Small intestine (tissue), 7 donors: ENCODE data around the gene IL2RA. TPM values are rescaled to one million over a fixed set of nuclear protein-coding genes. Genes with fewer than 3 reads are reported as not detected.

Source experiments
- DNase-seq, 2 donors: peaks; one replicate each; pipeline versions ENCODE4 v3.0.0 to v3.0.0-alpha.2; 2013
- FAIRE-seq: peaks from 2 replicates; lab custom pipeline; 2012; peaks lifted over from hg19 to GRCh38; lab: Jason Lieb, UNC
- H3K27ac ChIP-seq, 3 donors: one replicate each; pipeline ENCODE4 v1.5.1; 2013; ENCODE audit warnings: low read length in 2 of 3, mild to moderate bottlenecking in 2 of 3, control low read depth in 1 of 3, inconsistent platforms in 1 of 3, low read depth in 1 of 3, moderate library complexity in 1 of 3
- H3K27me3 ChIP-seq, 3 donors: one replicate each; pipeline ENCODE4 v1.6.1; 2013; ENCODE audit warnings: low read length in 3 of 3, inconsistent platforms in 1 of 3; ENCODE audit not compliant: control insufficient read depth in 3 of 3, insufficient read depth in 3 of 3
- H3K36me3 ChIP-seq, 3 donors: one replicate each; pipeline ENCODE4 v1.6.1; 2013; ENCODE audit warnings: low read length in 3 of 3, inconsistent platforms in 1 of 3, low read depth in 1 of 3, mild to moderate bottlenecking in 1 of 3, moderate library complexity in 1 of 3; ENCODE audit not compliant: control insufficient read depth in 3 of 3, insufficient read depth in 2 of 3
- H3K4me1 ChIP-seq, 3 donors: one replicate each; pipeline ENCODE4 v1.6.1; 2013; ENCODE audit warnings: low read length in 2 of 3, inconsistent platforms in 1 of 3, low read depth in 1 of 3, mild to moderate bottlenecking in 1 of 3, moderate library complexity in 1 of 3; ENCODE audit not compliant: control insufficient read depth in 3 of 3, insufficient read depth in 2 of 3
- H3K4me3 ChIP-seq, 3 donors: one replicate each; pipeline ENCODE4 v1.5.1; 2013; ENCODE audit warnings: low read length in 3 of 3, control low read depth in 1 of 3, inconsistent platforms in 1 of 3, low read depth in 1 of 3, mild to moderate bottlenecking in 1 of 3, moderate library complexity in 1 of 3
- H3K9me3 ChIP-seq, 2 donors: one replicate each; pipeline ENCODE4 v1.6.1; 2013; ENCODE audit warnings: low read depth in 1 of 2, low read length in 1 of 2; ENCODE audit not compliant: control insufficient read depth in 2 of 2, insufficient read depth in 1 of 2
- WGBS, 3 donors: extraction: QIAGEN DNeasy Blood & Tissue Kit; methylation state at CpG; one replicate each; pipeline ENCODE4 v1.1.7; 2013; 5-methylcytosine and 5-hydroxymethylcytosine counted together
- polyA plus RNA-seq, 4 donors: library from polyadenylated mRNA; stranded (reverse) in 3 of 4; unstranded in 1 of 4; fragments of 200-250 nt in 3 of 4; fragments of 120-200 nt in 1 of 4; gene quantifications; one replicate each; pipeline versions ENCODE4 v1.2.1 to v1.2.3, GENCODE V29; 2013
- donor health status: healthy with polysubstance abuse.
- donor health status: control.
- donor health status: control.
- donor health status: Bipolar disorder and iron deficiency.
- donor health status: healthy.

The IL2RA gene
- polyA plus RNA-seq, 4 donors, result 0.43 to 2.1 (median 1.1) TPM; not detected in 1

DNA sequence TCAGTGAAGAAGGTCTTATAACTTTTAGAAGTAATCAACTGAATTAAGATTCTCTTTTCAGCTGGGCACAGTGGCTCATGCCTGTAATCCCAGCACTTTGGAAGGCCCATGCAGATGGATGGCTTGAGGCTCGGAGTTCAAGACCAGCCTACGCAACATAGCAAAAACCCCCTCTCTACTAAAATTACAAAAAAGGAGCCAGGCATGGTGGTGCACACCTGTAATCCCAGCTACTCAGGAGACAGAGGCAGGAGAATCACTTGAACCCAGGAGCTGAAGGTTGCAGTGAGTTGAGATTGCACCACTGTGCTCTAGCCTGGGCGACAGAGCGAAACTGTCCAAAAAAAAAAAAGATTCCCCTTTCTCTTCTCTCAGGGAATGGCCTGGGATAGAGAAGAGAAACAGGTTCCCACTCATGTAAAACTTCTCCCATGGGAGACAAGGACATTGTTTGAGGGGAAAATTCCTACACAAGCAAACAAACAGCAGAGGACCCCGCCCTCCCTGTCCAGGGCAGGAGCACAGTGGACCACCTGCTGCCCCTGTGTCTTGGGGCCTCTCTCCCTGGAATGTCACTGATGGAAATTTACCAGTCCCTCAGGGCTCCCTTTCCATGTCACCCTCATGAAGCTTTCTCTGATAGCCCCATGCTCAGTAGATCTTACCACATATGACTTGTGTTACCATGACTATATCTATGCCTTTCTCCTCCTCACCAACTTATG is 5.6 kb downstream of the IL2RA start:
- FAIRE-seq (no peak), DNase-seq (no peak)
- H3K27ac ChIP-seq, result no peak overlapping the region
- no peaks in the 10 kb centered on the region for H3K36me3 ChIP-seq
- WGBS, 3 donors, result 90 to 95% (median 95%) methylated on average over 5 of the region's 5 CpGs
- no peak overlapping the region for H3K4me3 ChIP-seq
- H3K27me3 ChIP-seq, result no peaks in the 10 kb centered on the region
- H3K9me3 ChIP-seq, result no peaks in the 10 kb centered on the region
- peaks cover 2 to 16% (median 10%) of the 10 kb centered on the region in 3 donors for H3K4me1 ChIP-seq

DNA sequence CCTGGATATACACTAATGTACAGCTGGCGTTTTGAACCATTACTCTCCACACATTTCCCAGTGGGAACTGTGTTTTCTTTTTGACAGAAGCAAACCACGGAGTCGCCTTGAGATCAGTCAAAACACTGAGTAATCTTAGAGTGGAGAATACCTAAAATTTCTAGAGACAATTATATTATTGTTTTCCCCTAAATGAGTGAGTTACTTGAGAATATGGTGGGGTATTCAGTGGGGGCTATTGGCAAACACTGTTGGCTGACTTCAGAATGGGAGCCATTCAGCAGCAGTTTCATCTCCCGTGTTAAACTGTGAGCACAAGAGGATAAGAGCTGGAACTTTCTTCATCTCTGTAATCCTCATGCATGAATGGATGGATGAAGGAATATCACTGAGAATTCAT is 6.2 kb downstream of the IL2RA start:
- WGBS, 3 donors, result 79 to 85% (median 82%) methylated on average over 4 of the region's 4 CpGs
- peaks cover 2 to 16% (median 10%) of the 10 kb centered on the region in 3 donors for H3K4me1 ChIP-seq
- no peaks in the 10 kb centered on the region for H3K36me3 ChIP-seq
- H3K27me3 ChIP-seq, result no peaks in the 10 kb centered on the region
- no peak for DNase-seq
- FAIRE-seq, result no peak
- H3K27ac ChIP-seq, result no peak overlapping the region
- no peak overlapping the region for H3K4me3 ChIP-seq
- no peaks in the 10 kb centered on the region for H3K9me3 ChIP-seq

DNA sequence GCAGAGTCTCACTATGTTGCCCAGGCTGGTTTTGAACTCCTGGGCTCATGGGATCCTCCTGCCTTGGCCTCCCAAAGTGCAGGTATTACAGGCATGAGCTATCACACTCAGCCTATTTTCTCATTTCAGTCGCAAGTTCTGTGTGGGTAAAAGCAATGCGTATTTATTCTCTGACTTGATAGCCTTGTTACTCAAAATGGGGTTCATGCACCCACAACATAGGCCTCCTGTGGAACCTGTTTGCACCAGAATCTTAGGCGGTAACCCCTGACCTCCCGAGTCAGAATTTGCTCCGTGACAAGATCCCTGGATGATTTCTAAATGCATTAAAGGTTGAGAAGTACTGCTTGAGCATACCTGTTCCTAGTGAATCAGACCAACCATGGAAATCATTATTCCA is 7.3 kb downstream of the IL2RA start:
- FAIRE-seq (no peak), DNase-seq (no peak)
- Histone ChIP-seq H3K4me3 (no peak overlapping the region), H3K4me1 (peaks cover 2 to 16% (median 10%) of the 10 kb centered on the region in 3 donors), H3K9me3 (no peaks in the 10 kb centered on the region), H3K27me3 (no peaks in the 10 kb centered on the region), H3K27ac (no peak overlapping the region), H3K36me3 (no peaks in the 10 kb centered on the region)
- 80 to 93% (median 86%) methylated on average over 5 of the region's 5 CpGs for WGBS, 3 donors

DNA sequence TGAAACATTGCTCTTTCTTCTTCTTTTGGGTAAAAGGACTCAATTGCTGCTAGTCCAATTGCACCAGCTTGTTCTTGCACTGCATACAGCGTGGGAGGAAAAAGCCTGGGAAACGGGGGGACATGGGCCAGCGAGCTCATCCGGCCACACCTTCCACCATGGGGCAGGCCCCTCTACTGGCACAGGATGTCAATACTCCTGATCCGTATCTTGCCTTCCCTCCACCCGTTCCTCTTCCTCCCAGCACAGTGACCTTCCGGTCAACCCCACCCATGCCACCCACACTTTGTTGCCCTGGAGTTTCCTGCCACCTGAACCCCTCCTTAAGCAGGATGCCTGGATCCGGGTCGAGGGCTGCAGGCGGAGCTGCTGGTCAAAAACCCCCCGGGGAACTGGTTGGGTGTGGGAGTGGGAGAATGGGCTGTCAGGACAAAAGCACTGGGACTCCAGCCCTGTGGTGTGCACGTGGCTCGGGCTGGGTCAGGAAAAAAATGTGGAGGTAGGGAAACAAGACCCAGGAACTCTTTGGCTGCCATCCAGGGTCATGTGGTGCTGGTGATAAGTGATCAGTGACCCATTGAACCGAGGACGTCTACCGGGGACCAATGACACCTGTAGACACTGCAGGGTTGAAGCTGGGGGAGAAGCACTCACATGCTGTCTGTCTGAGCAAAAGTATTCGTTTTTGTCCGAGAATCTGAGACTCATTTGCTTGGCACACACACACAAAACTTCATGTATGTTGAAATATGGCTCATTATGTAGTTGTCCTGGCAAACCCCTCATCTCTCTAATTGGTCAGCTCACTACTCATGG is 8.1 kb downstream of the IL2RA start:
- FAIRE-seq (no peak), DNase-seq (peak; percentile 86 to 93)
- H3K4me1 ChIP-seq, result peaks cover 2 to 16% (median 10%) of the 10 kb centered on the region in 3 donors
- H3K9me3 ChIP-seq, result no peaks in the 10 kb centered on the region
- H3K36me3 ChIP-seq, result no peaks in the 10 kb centered on the region
- H3K4me3 ChIP-seq, result no peak overlapping the region
- H3K27ac ChIP-seq, result peak overlapping the region; percentile 28 to 62 (median 41)
- no peaks in the 10 kb centered on the region for H3K27me3 ChIP-seq
- WGBS, 3 donors, result 17 to 42% (median 30%) methylated on average over 18 of the region's 18 CpGs

DNA sequence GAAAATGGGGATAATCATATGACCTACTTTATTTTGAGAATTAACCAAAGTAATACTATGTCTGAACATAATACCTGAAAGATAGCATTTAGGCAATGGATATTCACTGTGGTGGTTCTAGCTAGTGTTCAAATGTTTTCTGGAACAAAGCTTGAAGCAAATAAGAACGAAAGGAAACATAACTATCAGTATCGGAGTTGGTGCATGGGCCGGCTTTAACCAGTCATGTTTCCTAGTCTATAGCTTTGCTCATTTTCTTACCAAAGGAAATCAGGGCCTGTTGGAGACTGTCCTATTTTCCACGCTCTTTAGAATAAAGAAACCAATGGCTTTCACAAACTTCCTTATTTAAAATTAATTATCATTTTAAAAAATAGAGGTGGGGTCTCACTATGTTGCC is 8.9 kb downstream of the IL2RA start:
- H3K4me1 ChIP-seq, result peaks cover 2 to 16% (median 10%) of the 10 kb centered on the region in 3 donors
- peak overlapping the region in 1 of 3 donors; percentile 46 for H3K27ac ChIP-seq
- 81 to 85% (median 83%) methylated on average over 4 of the region's 4 CpGs for WGBS, 3 donors
- H3K9me3 ChIP-seq, result no peaks in the 10 kb centered on the region
- no peaks in the 10 kb centered on the region for H3K36me3 ChIP-seq
- no peak for DNase-seq
- no peak overlapping the region for H3K4me3 ChIP-seq
- no peaks in the 10 kb centered on the region for H3K27me3 ChIP-seq
- FAIRE-seq, result no peak

DNA sequence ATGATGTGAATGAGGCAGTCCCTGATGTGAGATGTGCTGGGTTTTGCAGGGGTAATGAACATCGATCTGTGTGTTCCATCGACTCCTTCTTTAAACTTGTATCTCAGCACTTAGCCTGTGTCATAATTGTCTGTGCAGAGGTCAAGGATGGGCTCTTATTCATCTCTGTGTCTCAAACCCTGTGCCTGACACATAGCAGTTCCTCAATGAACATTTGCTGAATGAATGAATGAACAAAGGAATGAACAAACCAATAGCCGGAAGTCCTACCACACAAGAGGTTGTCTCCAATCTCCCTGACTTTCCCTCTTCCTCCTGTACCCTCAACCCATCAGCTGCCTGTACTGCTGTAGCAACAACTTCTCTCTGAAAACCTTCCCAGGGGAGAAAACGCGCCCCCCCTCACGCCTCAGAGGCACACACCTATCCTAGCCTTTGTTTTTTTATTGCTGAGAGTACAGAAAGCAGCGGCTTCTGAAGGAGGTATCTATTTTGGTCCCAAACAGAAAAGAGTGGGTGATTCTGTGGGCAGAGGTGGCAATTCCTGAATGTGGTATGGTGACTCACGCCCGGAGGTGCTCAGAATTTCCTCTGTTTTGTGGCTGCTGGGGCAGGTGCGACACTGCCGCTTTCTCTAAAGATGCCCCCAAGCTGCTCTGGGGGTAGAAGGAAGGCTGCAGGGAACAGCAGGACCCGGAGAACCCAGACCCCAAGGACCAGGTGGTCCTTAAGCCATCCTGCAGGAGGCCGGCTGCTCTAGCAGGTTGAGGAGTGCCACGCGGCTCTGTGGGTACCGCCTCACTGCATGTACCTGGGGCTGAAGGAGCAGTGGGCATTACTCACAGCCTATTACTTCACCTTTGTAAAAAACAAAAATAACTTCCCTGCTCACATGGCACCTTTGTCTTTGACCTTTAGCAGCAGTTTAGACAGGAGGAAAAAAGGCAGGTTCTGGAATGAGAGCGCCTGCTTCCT is 9.6 kb downstream of the IL2RA start:
- no peak overlapping the region for H3K4me3 ChIP-seq
- DNase-seq, result peak in 1 of 2 donors; percentile 36
- H3K4me1 ChIP-seq, result peaks cover 2 to 16% (median 10%) of the 10 kb centered on the region in 3 donors
- WGBS, 3 donors, result 62 to 85% (median 69%) methylated on average over 17 of the region's 17 CpGs
- H3K9me3 ChIP-seq, result no peaks in the 10 kb centered on the region
- peak overlapping the region in 1 of 3 donors; percentile 46 for H3K27ac ChIP-seq
- FAIRE-seq, result no peak
- no peaks in the 10 kb centered on the region for H3K36me3 ChIP-seq
- H3K27me3 ChIP-seq, result no peaks in the 10 kb centered on the region

DNA sequence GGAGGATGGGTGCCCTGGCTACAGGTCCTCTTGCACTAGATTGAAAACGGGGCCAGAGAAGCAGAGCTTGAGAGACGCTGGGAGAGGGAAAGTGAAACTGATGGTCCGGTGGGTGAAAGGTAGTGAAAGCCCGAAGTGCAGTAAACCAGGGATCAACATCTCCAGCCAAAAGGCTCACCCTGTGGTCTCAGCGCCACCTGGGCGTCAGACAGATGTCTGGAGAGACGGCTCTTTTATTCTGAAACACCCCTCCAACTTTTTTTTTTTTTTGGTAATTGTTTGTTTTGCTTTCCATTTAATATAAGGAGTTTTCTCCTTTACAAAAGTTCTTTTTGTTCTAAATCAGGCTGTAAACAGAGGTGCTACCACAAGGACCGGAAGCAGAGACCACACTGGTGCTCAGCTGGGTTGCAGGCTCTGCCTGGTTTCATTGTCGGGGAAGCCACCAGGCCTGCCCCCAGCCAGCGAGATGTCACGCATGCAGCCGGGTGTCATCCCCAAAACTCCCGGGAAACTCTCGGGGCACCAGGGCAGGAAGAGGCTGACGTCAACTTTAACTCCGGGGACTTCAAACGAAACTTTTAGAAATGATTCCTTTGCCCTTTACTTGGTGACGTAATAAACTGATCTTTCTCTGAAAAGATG is 11.2 kb downstream of the IL2RA start:
- H3K27me3 ChIP-seq, result no peaks in the 10 kb centered on the region
- FAIRE-seq, result no peak
- H3K4me3 ChIP-seq, result peak overlapping the region in 2 of 3 donors; percentile 24 to 42
- H3K36me3 ChIP-seq, result no peaks in the 10 kb centered on the region
- peak overlapping the region in 2 of 3 donors; percentile 65 to 94 for H3K27ac ChIP-seq
- DNase-seq, result peak; percentile 66 to 92
- H3K4me1 ChIP-seq, result peaks cover 2 to 16% (median 10%) of the 10 kb centered on the region in 3 donors
- WGBS, 3 donors, result 2 to 5% (median 5%) methylated on average over 18 of the region's 18 CpGs
- no peaks in the 10 kb centered on the region for H3K9me3 ChIP-seq
